IPS DF 4.7 (cell line): ENCODE data around the gene RNF138.
"Not testable (repeated sequence)": the region's sequence is repeated elsewhere in the genome, so short reads cannot be mapped to it uniquely, and the experiment has no call there.

Experiments used
- DNase-seq: peaks from one replicate; pipeline ENCODE4 v3.0.0-alpha.2; 2013; ENCODE audit warnings: low spot score; ENCODE audit errors: extremely low read depth

The RNF138 gene

DNA sequence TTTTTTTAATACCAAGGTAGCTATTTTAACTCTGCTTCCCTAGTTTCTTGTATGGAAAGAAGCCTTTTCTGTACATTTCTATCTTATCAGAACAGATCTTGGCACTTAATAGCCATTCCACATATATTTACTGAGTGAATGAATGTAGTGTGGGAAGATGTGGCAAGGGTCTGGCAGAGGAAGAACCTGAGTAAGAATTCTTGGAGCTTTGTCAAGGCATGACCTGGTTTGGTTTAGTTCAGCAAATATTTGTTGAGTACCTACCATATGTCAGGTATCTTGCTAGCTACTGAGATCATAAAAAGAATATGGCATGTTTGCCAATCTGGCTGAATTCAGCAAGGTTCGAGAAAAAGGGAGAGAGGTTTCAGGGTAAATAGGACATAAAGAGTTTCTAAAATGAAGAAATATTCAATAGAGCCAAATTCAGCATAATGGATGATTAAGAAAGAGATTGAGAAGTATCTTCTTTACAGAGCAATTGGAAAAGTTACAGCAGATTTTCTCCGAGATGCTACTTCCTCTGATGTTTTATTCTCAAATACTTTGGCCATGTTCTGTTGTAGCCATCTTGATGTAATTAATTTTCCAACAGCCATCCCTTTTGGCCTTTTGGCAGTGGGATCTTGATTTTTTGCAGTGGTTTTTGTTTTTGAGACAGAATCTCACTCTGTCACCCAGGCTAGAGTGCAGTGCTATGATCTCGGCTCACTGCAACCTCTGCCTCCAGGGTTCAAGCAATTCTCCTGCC, 76.5 kb downstream of the RNF138 start:
- DNase-seq = no peak

DNA sequence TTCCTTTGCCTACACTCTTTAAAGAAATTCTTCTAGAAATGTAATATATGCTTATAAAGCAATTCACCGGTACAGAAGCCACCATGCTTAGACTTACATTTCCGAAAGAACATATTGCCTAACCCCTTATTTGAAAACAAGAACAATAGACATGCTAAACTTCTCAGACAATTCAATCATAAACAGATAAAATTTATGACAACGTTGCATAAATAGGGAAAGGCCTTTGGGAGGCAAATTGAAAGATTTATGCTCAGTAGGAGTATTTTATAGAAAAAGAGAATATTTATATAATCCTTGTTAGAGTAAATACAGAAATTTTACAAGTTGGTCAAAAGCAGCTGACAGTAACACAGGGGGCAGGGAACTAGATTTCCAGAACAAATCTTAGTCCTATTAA, 82.0 kb downstream of the RNF138 start:
- no peak for DNase-seq

DNA sequence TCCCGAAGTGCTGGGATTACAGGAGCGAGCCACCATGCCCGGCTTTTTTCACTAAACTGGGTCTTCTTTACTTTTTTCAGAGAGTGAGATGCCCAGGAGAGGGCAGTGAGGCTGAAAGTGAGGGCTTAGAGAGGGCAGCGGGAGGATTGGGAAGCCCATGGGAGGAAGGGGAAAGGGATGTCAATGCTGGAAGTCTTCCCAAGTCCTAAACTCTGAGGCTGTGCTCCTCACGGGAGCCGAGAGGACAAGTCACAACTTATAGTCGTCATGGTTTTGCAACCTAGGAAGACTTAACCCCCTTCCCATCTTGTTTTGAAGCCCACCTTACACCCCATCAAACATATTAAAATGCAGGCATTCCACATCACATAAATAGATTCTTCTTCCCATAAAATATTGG, 83.0 kb downstream of the RNF138 start:
- DNase-seq = no peak

DNA sequence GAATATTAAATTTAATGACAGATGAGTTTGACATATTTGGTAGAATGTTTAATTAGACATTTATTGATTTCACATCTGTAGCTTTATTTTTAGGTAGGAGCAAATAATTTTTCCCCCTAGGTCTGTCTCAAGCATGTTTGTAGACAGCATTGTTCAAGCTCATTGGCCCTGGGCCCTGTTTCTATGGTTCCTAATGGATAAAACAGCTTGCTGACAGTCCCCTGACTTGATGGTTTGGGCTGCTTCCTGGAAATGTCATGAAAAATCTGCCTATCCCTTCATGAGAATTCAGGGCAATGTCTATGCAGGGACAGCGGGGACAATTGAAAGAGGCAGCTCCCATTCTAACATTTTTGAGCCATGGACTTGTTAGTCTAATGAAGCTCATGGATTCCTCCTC, 83.6 kb downstream of the RNF138 start:
- no peak for DNase-seq

DNA sequence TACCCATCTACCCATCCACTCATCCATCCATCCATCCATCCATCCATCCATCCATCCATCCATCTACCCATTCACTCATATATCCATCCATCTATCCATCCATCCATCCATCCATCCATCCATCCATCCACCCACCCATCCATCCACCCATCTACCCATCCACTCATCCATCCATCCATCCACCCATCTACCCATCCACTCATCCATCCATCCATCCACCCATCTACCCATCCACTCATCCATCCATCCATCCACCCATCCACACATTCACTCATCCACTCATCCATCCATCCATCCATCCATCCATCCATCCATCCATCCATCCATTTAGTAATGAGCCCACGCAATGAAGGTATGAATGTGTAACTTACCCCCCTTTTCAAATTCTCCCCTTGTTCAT, 85.1 kb downstream of the RNF138 start:
- DNase-seq = not testable (repeated sequence)

DNA sequence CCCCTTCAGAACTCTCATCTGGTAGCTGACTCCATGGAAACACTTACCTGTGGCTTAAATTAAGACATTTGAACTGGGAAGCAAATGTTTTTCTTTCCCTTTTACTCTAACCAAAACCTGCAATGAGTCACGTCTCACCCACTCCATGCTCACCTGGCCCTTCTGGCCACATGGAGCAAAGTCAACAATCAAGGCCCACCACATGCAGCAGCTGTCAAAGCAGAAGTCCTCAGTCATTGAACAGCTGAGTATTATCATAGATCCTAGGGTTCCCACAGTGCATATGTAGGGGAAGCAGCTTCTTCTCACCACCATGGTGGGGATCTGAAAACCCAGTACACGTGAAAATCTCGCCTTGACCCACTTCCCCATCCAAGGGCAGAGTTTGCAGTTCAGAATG, 85.9 kb downstream of the RNF138 start:
- DNase-seq = no peak
